ENCODE results near the gene MBD3L5. TPM values are rescaled to one million over a fixed set of nuclear protein-coding genes. Genes with fewer than 3 reads are reported as not detected.
A peak's percentile ranks its signal among the peaks of the same experiment; 100 is the strongest.
"Not testable (repeated sequence)": the region's sequence is repeated elsewhere in the genome, so short reads cannot be mapped to it uniquely, and the experiment has no call there.

Gene MBD3L5
- total RNA-seq, 1 experiment from 2014 or later, result not detected

GRCh38 chr19:7052896-7053295 lies 22.5 kb downstream of the MBD3L5 start:
- DNase-seq (ENCODE audit: low read depth), result not testable (repeated sequence)

GRCh38 chr19:7054635-7055368 lies 24.4 kb downstream of the MBD3L5 start:
- DNase-seq (ENCODE audit: low read depth), result not testable (repeated sequence)

- not testable (repeated sequence) for DNase-seq (ENCODE audit: low read depth)
Measured at GRCh38 chr19:7055679-7056078, 25.3 kb downstream of the MBD3L5 start.

GRCh38 chr19:7056371-7056770 lies 26.0 kb downstream of the MBD3L5 start:
- not testable (repeated sequence) for DNase-seq (ENCODE audit: low read depth)

DNA sequence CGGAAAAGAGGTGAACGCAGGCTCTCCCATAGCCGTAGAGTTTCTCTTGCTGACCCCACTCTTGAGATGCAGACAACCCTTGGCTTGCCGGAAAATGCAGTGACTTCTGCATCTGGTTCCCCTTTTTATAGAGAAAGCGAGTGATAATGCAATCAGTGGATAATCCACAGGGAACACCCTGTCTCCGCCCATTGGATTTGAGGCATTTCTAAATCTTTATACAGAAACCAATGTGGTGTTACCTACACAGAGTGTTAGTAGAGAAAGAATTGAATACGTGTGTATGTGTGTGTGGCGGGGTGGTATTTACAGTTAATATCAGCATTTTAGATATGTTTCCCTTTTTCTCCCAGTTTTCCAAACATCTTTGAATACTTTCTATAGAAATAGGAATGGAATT lies 28.2 kb downstream of the MBD3L5 start, which contains the start of gene MBD3L3:
MBD3L3 (minus strand) TSS at position 101 of the 400 bp plus-strand sequence; CDS start at position 30, 71 bp downstream.
- DNase-seq (ENCODE audit: low read depth), result not testable (repeated sequence)

GRCh38 chr19:7059977-7060376 lies 29.6 kb downstream of the MBD3L5 start:
- DNase-seq (ENCODE audit: low read depth), result not testable (repeated sequence)

DNA sequence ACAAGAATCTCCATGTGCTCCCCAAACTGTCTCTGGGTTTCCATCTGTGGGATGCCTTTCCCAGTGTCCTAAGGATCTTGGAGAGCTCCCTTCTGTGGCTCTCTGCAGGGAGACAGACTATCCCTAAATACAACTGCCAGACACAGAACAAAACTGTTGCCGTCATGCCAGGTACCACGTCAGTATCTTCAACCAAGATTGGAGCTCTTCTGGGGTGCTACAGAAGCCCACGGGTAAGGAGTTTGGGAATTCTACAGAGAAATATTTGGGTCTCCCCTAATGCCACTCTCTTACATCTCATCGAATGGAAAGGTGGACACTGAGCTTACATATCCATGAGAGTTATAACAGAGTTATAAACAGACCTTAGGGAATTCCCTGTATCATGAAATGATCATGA lies 33.0 kb downstream of the MBD3L5 start:
- DNase-seq (ENCODE audit: low read depth), result no peak

GRCh38 chr19:7063764-7064418 lies 33.5 kb downstream of the MBD3L5 start:
- no peak for DNase-seq (ENCODE audit: low read depth)

DNA sequence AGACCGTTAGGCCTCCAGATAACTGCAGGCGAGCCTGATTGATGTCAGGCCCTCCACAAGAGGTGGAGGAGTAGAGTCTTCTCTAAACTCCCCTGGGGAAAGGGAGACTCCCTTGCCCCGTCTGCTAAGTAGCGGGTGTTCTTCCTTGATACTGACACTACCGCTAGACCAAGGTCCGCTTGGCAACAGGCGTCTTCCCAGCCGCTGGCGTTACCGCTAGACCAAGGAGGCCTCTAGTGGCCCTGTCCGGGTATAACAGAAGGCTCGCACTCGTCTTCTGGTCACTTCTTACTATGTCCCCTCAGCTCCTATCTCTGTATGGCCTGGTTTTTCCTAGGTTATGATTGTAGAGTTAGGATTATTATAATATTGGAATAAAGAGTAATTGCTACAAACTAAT lies 36.7 kb downstream of the MBD3L5 start:
- not testable (repeated sequence) for DNase-seq (ENCODE audit: low read depth)

GRCh38 chr19:7067716-7068115 lies 37.3 kb downstream of the MBD3L5 start:
- no peak for DNase-seq (ENCODE audit: low read depth)

- no peak for DNase-seq (ENCODE audit: low read depth)
Measured at GRCh38 chr19:7068599-7068998, 38.2 kb downstream of the MBD3L5 start.

- DNase-seq (ENCODE audit: low read depth), result peak; percentile 94
Measured at GRCh38 chr19:7069042-7069903, 38.9 kb downstream of the MBD3L5 start, which contains the start of gene ZNF557. Gene ZNF557 (plus strand): TSS chr19:7069703. CDS start chr19:7075075, 5,372 bp downstream.

GRCh38 chr19:7069904-7070226 lies 39.5 kb downstream of the MBD3L5 start:
- no peak for DNase-seq (ENCODE audit: low read depth)

DNA sequence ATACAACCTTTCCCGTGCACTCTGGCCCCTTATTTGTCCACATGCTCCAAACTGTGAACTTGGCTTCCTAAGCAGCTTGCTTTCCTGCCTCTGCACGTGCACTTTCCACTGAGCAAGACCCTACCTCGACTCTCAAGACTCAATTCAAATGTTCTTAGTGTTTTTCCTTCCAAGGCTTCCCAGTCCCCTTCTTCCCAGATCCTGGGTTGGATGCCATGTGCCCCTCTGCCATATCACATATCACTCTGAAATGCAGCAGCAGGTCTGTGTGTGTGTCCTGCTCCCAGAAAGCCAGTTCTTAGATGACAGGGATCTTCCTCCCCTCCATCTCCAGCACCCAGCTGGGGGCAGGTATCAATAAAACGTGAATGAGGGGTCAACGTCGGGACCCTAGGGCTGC lies 42.2 kb downstream of the MBD3L5 start:
- DNase-seq (ENCODE audit: low read depth), result no peak

- DNase-seq (ENCODE audit: low read depth), result no peak
Measured at GRCh38 chr19:7074705-7075282, 44.4 kb downstream of the MBD3L5 start.

GRCh38 chr19:7076151-7076550 lies 45.8 kb downstream of the MBD3L5 start:
- DNase-seq (ENCODE audit: low read depth), result no peak

GRCh38 chr19:7078008-7078407 lies 47.6 kb downstream of the MBD3L5 start:
- no peak for DNase-seq (ENCODE audit: low read depth)

Other genes with a start within 250 kb of the MBD3L5 start
- 0.79 and 0.89 TPM in 2 replicates for gene ADGRE1, start 143.0 kb upstream of the MBD3L5 start, total RNA-seq (2014; rRNA removed; shearing (Covaris generic))
- gene MBD3L2B, start 9.1 kb upstream of the MBD3L5 start, total RNA-seq (2014; rRNA removed; shearing (Covaris generic)), result not detected in 2 replicates
- gene MBD3L4, start 9.6 kb downstream of the MBD3L5 start, total RNA-seq (2014; rRNA removed; shearing (Covaris generic)), result not detected in 2 replicates
- not detected in 2 replicates for gene MBD3L2, start 18.7 kb downstream of the MBD3L5 start, total RNA-seq (2014; rRNA removed; shearing (Covaris generic))
- gene MBD3L3, start 28.1 kb downstream of the MBD3L5 start, total RNA-seq (2014; rRNA removed; shearing (Covaris generic)), result not detected in 2 replicates
- gene ZNF557, start 39.1 kb downstream of the MBD3L5 start, total RNA-seq (2014; rRNA removed; shearing (Covaris generic)), result 7.2 and 13.3 TPM in 2 replicates

All from M059J (cell line).